GM10266 (cell line): Measurements from ENCODE around the gene ALLC.
"Not testable (repeated sequence)": the region's sequence is repeated elsewhere in the genome, so short reads cannot be mapped to it uniquely, and the experiment has no call there.

ENCODE experiments used
- DNase-seq: peaks from one replicate; pipeline ENCODE4 v3.0.0; 2012; ENCODE audit errors: extremely low spot score
- CTCF ChIP-seq: IDR thresholded peaks from 2 replicates; pipeline ENCODE4 v1.5.1; 2012; ENCODE audit warnings: mild to moderate bottlenecking, low read depth; ENCODE audit not compliant: control insufficient read depth, insufficient read depth; ENCODE audit errors: missing control alignments

ALLC gene

GRCh38 chr2:3657881-3658280 is at the start of gene ALLC:
ALLC (plus strand) TSS chr2:3658200; CDS start chr2:3671158, 12,958 bp downstream.
- TF ChIP-seq CTCF: no peak
- DNase-seq: no peak

GRCh38 chr2:3608373-3609278 is 49.4 kb upstream of the ALLC start:
- no peak for TF ChIP-seq CTCF
- DNase-seq: no peak

- not testable (repeated sequence) for DNase-seq
Measured at GRCh38 chr2:3609279-3609673, 48.7 kb upstream of the ALLC start.

GRCh38 chr2:3610415-3610814 is 47.6 kb upstream of the ALLC start:
- DNase-seq: no peak
- no peak for TF ChIP-seq CTCF

- DNase-seq: no peak
- no peak for TF ChIP-seq CTCF
Measured at GRCh38 chr2:3610881-3611505, 47.0 kb upstream of the ALLC start.

- TF ChIP-seq CTCF: no peak
- no peak for DNase-seq
Measured at GRCh38 chr2:3611589-3611988, 46.4 kb upstream of the ALLC start.

- no peak for TF ChIP-seq CTCF
- DNase-seq: no peak
Measured at GRCh38 chr2:3612639-3613523, 45.1 kb upstream of the ALLC start.
